Activated effector memory CD4-positive, alpha-beta T cell treated with anti-CD3 and anti-CD28 coated beads, Interleukin-2, amount 50 U/mL, for 16 hours (primary cell): Measurements from ENCODE around the gene IKBKE.
A peak's percentile ranks its signal among the peaks of the same experiment; 100 is the strongest.

Experiments used
- DNase-seq: peaks from one replicate; pipeline ENCODE4 v3.0.0-alpha.2; 2020

IKBKE gene

DNA sequence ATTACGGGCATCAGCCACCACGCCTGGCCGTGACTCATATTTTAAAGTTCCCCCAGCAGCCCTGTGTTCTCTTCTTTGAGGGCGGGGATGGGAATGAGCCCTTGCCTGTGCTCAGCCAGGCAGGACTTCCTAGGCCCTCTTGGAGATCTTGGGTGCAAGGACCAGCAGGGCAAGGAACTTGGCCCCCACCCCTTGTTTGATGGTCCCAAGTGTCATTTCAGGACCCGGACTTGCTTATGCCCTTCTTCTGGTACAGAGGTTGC, 46.4 kb downstream of the IKBKE start:
- DNase-seq: no peak

DNA sequence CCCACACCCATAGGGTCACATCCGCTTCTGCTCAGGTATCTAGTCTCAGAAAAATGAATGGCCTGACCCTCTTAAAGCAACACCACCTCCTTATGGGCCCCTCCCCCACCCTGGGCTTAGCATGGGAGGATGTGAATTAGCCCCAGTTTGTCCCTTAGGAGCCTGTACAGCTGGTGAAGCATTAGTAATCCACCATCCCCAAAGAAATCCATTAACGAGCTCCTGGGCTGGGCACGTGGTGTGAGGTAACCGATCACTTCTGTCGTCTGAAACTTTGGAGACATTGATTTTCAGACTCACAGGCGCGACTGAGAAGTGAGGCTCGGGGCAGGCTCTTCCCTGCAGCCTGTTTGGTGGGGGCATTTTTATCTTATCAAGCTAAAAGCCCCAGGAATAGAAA, 47.5 kb downstream of the IKBKE start:
- DNase-seq: no peak

DNA sequence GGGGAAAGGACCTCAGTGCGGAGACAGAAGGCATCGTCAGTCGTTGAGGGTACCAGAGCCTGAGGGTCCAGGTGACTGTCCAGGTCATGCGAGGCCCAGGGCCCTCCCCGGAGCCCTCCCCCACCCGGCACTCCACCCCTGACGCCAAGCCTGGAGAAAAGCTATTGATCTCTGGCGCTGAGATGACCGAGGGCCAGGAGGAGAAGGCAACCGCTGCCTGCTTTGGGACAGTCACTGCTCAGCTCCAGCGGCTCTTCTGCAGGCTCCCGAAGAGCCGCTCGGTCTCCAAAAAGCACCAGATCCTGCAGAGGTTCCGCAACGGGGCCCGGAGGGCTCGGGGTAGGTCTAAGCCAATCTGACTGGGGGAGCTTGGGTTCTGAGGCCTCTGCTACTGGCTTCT, 47.9 kb downstream of the IKBKE start:
- no peak for DNase-seq

DNA sequence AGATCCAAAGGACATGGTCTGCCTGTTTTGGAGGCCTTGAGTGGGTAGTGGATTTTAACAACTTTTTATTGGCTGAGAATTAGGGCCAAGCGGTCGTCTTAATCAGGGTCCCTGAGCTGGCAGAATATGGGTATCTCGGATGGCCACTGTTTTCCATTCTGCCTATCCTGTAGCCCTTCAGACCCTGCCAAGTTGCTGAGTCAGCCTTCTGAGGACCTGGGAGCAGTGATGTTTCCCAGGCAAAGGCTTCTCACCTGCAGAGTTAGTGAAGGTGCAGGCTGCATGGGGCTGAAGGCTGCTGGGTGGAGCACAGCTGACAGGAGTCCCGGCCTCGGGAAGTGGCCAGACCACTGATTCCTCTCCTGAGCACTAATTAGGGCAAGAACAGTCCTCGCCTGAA, 48.5 kb downstream of the IKBKE start:
- no peak for DNase-seq

DNA sequence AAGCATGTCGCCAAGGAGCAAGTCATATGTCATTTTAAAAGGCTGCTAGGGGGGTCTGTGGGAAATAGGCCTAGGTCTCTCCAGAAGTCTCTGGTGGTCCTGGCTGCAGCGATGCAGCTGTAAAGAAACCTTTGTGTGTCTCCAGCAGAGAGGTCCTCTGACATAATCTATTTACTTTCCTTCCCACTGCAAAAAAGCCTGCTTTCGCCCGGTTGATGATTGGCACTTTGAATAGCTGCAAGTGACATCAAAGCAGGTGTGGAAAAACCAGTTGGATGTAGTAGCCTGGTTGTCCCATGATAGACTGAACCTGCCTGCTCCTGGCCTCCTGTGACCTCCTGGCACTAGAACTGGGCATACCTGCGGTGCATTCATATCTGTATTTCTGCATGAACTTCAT, 50.9 kb downstream of the IKBKE start:
- DNase-seq: no peak

DNA sequence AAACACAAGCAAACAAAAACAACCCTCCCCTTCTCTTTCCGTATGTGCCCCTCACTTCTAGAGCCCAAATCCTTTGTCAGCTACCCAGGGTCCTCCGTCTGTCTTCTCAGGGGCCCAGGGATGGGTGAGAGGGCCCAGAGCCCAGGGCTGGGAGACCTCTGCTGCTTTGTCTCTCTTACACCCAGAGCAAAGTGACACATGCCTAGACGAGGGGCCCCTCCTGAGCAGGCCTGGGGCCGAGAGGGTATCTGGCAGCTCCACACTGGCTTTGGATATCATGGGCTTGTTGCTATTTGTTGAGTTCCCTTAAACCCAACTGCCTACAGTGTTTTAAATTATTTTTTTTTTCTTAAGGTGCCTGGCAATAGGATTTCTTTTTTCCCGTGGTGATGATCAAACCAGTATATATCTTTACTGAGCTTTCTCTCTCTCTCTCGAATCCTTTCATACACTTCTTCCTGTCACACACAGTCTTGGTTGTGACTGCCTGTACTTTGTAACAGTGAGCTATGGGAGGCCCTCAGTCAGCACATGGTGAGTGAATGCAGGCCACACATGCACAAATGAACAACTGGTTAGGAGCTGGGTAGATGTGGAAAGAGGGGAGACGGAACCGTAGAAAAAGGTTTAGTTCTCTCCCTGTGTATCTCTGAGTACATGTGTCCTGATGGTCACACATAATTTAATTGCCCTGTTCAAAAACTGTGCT, 51.6 kb downstream of the IKBKE start:
- DNase-seq: no peak

DNA sequence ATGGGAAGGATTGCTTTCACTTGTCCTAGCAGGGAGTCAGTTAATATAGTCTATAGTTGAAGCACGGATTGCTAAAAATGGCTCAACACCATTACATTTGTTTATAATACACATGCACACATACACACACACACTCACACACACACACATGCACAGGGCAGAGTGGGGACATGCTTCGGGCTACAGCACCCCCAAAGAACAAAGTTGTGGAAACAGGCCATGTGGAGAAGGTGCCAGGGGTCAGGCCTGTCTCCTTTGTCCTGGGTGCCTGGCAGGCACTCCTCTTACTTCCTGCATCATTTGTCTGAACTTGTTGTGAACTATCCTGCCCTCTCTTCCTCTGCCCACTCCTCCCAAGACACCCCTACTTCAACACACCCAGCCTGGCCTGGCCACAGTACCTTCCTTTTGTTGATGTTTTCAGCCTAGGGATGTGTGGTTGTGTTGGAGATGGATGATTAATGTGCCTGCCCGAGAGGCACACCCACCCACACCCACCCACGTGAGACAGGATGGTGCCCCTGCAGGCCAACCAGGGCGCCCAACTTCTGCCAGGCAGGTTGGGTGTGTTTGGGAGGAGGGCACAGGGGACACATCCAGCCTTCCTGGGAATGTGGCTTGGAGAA, 54.6 kb downstream of the IKBKE start:
- no peak for DNase-seq

DNA sequence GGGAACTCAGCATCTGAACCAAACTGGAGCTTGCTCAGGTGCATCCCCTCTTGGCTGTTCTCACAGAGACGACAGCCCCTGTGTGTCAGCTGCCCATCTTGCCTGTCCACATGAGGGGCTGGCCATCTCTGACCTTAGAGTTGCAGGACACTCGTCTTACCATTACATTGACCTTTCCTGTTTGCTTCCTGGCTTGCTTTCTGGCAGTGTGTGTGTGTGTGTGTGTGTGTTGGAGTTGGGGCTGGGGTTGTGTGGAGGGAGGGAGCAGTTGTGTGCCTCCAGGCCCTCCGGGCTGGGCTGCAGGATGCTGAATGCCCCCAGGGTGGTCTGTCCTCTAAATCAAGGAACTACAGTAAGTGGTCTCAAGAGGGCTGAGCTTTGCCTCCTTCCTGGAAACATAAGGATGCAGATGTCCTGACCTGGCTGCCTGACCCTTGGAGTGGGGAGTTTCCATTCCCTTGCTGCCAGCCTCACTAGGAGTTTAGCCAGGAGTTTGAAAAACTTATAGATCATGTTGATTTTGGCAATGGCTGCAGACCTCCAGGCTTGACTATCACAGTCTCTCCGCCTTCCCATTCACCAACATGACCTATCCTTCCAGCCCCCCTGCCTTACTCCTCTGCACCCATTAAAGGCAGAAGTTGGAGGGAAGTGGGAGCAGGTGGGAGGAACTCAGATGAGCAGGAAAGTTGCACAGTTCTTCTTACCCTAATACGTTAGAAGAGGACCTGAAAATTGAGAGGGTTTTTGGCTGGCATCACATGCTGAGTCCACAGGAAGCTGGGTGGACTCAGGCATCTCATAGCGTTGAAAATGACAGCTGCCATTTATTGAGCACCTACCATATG, 56.0 kb downstream of the IKBKE start:
- no peak for DNase-seq

DNA sequence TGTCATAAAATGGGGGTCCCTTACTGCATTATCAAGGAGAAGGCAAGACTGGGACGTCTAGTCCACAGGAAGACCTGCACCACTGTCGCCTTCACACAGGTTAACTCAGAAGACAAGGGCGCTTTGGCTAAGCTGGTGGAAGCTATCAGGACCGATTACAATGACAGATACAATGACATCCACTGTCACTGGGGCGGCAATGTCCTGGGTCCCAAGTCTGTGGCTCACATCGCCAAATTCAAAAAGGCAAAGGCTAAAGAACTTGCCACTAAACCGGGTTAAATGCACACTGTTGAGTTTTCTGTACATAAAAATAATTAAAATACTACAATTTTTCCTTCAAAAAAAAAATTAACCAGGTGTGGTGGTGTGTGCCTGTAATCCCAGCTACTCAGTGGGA, 59.1 kb downstream of the IKBKE start:
- no peak for DNase-seq

DNA sequence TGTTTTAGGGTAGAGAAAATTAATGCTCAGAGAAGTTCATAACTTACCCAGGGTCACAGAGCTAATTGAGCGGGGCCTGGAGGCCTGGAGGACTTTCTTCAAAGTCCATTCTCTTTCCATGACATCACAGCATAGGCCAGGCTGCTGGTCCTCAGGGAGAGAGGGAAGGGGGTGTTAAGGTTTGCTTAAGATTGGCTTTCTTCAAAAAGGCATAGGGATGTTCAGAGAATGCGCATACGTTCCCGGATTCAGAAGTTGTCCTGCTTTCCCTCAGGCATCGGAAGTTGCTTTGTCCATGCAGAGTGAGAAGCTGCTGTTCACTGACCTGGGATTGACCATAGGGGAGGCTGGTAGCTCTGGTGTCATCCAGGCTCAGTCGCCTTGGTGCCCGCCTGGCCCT, 62.1 kb downstream of the IKBKE start:
- DNase-seq: no peak

DNA sequence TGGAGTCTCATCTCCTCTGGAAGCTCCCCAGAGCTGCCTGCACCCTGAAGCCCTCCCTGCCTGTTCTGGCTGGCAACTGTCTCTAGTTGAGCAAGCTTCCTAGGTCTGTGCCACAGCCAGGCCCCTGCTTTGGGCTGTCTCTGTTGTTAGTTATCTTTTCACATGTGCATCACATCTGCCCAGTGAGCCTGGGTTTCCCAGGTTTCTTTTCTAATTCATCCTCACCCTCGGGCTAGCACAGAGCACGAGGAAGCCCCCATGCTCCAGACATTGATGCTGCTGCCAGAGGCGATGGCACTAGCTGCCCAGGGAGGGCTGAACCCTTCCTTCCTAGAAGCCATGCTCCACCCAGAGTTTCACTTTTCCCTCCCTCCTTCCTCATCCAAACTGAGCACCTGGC, 64.3 kb downstream of the IKBKE start:
- no peak for DNase-seq

DNA sequence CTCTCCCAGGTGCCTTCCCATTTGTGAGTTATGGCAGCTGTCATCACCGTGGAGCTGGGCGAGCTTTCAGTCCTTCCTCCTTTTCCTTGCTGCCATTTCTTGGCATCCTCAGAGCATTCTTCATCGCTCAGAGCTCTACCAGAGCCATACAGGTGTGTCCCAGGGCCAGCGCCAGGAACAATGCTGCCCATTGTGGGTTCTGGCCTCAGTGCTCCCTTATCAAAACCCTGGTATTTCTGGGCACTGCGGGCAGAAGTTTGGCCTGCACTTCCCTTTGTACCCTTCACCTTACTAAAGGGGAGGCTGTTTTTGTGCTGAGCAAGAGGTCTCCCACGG, 65.5 kb downstream of the IKBKE start:
- DNase-seq: no peak

DNA sequence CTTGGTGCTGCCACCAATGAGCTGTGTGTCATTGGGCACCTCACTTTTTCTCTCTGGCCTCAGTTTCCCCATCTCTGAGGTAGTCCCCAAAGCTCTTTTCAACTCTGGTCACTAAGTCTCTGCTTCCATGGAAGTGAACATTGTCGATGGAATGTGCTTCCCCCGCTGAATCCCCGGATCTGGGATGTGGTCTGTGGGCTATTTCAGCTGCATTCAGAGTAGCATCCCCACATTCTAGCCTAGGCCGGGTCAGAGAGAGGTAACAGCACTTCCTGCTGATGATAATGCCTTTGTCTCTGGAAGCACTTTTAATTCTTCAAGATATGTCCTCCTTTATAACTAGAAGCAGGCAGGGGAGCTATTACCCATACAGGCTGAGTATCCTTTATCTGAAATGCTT, 66.9 kb downstream of the IKBKE start:
- no peak for DNase-seq

DNA sequence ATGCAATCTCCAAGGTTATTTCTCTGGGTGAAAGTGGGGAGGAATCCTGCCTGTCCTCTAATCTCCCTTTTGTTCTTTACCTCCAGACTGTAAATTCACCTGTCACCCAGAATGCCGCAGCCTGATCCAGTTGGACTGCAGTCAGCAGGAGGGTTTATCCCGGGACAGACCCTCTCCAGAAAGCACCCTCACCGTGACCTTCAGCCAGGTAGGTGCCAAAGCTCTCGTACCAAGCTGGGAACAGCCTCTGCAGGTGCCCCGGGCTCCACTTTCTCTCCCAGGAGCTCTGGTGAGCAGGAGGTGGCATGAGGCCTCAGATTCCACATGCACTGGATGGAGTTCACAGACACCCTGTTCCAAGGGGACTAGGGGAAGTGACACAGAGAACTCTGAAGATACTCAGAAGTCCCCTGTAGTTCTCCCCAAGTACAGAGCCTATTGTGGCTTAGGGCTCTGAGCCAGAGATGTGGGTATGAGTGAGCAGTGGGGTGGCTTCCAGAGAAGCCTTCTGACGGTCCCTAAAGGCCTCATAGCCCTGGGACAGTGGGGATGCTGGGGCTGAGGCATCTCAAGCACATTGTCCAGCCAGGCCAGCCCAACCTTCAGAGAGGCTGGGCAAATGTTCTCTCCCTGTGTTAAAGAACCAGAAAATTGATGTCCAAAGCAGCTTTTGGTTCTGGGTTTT, 68.0 kb downstream of the IKBKE start:
- no peak for DNase-seq

DNA sequence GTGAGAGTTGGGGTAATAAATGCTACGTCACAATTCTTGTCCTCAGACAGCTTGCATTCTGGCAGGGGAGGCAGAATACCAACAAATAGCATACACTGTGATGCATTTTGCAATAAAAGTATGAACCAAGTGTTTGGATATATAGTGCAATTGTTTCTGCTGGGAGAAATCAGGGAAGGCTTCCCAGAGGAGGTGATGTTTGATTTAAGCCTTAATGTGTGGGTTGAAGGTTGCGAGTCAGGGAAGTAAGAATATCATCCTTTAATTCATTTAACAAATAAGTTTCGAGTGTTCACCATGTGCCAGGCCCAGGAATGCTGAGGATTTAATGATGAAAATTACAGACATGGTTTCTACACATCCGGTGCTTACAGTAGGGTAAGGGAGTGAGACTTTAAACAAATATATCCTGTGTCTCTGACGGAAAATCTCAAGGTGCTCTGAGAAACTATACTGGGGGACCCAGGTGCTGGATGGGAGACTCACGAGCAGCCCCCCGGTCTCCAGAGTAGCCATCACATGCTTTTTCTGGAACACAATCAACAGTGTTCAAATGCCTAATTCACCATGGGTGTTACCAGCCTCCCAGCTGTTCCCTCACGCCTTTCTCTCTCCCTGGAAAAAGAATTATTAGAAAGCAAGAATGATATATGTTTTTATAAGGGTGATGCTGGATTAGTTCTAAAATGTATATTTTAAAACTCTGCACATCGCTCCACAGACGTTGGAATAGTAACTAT, 68.8 kb downstream of the IKBKE start:
- DNase-seq: no peak

DNA sequence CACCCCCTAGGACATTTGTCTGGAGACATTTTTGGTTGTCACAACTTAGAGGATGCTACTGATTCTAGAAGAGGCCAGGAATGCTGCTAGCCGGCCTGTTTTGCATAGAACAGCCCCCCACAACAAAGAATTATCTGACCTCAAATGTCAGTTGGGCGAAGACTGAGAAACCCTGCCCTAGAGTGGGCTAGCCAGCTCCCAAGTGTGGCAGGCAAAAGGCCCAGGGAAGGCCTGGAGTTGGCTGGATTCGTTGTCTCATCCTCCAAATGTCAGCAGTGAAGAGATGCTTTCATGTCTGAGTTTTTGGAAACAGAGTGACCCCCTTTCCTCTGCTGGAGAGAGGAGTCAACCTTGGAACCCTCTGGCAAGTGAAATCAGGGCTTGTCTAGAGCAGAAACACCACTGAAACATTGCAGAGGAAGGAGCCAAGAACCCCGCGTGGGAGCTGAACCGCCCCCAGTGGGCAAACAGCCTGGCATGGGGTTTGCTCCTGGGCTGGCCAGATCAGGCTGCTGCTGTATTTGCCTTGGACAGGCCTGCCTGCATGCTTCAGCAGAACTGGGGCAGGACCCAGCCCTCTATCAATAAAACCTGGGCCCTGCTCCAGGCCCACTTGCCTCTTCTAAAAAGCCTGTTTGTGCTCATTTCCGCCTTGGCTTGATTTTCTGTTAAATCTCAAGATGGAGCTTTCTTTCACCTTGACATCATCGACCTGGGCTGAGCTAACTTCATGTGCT, 69.9 kb downstream of the IKBKE start:
- DNase-seq: no peak

DNA sequence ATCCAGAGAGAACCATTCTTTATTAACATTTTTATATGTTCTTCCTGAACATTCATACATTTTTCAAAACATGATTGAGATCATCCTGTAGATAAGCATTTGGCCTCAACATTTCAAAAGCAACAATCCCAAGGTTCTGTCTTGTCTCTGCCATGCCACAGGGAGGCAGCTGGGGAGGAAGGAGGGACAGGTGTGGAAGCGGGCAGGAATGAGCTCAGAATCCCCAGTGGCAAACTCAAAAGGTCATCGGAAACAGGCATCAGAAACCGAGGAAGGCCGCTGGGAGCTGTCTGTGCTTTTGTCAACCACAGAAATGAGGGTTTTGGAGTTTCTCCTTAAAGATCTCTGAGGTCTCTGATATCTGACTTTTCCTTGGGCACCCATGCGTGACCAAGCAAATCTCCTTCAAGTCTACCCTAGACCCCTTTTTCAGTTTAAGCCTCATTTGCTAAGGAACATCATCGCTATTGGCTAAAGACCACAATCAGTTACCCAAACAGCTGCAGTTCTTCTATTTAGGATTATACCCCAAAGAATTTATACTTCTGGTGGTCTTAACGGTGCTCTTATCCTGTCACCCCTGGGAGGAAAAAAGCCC, 71.1 kb downstream of the IKBKE start:
- no peak for DNase-seq

DNA sequence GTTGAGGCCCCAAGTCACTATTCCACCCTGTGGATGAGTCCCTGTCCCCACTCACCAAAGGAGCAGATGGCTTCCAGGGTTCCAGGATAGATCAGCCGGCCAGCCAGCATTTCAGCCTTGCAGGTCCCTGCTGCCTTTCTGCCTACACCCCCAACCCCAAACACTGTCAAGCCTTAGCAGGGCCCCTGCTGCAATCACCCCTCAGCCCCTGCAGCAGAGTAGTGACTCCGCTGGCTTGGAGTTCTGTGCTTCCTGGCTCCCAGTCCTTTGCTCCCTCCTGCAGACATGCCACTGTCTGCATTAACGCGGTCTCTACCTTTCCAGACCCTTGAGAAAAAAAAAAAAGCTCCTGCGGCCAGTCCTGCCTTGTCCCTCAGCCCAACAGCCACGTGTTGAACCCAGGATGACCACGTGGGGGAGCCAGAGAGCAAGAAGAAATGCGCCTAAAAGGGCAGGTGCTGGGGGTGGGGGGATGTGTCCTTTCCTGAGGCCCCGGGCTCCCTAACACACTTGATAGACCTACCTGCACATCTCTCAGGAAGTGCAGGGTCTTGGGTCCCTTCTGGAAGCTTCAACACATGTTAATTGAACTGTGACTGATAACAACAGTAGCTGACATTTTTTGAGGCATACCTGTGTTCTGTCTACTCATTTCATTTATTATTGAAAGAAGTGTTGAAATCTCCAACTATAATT, 74.4 kb downstream of the IKBKE start:
- peak; percentile 93 for DNase-seq

DNA sequence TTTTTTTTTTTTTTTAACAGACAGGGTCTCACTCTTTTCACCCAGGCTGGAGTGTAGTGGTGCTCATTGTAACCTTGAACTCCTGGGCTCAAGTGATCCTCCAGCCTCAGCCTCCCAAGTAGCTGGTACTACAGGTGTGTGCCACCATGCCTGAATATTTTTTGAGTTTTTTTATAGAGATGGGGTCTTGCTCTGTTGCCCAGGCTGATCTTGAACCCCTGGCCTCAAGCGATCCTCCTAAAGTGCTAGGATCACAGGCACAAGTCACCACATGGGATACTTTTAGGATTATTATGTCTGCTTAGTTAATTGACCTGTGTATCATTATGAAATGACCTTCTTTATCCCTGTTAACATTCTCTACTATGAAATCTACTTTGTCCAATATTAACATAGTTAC, 75.1 kb downstream of the IKBKE start:
- DNase-seq: no peak
